ENCODE measurements around the gene GRIK4.

GRIK4 gene

GRCh38 chr11:120751550-120751949, 240.0 kb downstream of the GRIK4 start:
- no peaks in the 10 kb centered on the region for H3F3A ChIP-seq (ENCODE audit: low read depth)
- no peaks in the 10 kb centered on the region for H3K27me3 ChIP-seq (ENCODE audit: insufficient read depth, low read length, poor library complexity, severe bottlenecking)
- no peaks in the 10 kb centered on the region for H3K9me3 ChIP-seq (ENCODE audit: insufficient read depth, low read depth, low read length)
- no peak overlapping the region for H3K4me2 ChIP-seq (ENCODE audit: low read depth, low read length, poor library complexity, severe bottlenecking)
- no peak overlapping the region for H3K4me3 ChIP-seq (ENCODE audit: low read length, poor library complexity, severe bottlenecking)
- TF ChIP-seq EZH2phosphoT487 (IDR thresholded peaks at IDR 0.05; ENCODE audit: borderline replicate concordance) (no peak), CTCF (conservative IDR thresholded peaks at IDR 0.05; ENCODE audit: low read length) (no peak)
- no peak overlapping the region for H3K9ac ChIP-seq (ENCODE audit: low read depth, low read length, poor library complexity, severe bottlenecking)
- no peaks in the 10 kb centered on the region for H4K20me1 ChIP-seq (ENCODE audit: insufficient read depth, low read length, poor library complexity, severe bottlenecking)
- no peaks in the 10 kb centered on the region for H3K9me2 ChIP-seq (replicated peaks; ENCODE audit: low read depth, low read length)
- no peaks in the 10 kb centered on the region for H3K79me2 ChIP-seq (ENCODE audit: insufficient read depth, low read length)
- H2AFZ ChIP-seq (ENCODE audit: low read length): no peak overlapping the region
- no peaks in the 10 kb centered on the region for H3K36me3 ChIP-seq (ENCODE audit: insufficient read depth, low read length)
- no peaks in the 10 kb centered on the region for H3K4me1 ChIP-seq (ENCODE audit: insufficient read depth, low read length, poor library complexity, severe bottlenecking)

DNA sequence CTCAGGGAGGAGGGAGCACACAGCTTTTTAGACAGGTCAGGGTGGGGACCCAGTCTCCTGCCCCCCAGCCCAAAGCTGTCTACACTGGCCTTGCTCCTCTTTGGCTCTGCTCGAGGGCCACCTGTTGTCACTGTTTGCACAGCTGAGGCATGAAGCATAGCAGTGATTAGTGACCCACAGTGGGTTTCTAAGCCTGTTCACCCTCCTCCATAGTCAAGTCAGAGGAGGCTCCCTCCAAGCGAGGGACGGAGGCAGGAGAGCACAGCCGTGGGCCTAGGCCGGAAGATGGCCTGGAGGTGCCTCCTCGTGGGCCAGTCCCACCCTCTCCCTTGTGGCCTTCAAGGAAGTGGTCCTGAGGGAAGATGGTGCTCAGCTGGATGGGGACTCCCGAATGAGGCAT, 241.1 kb downstream of the GRIK4 start:
- H3K36me3 ChIP-seq (ENCODE audit: insufficient read depth, low read length): no peaks in the 10 kb centered on the region
- H4K20me1 ChIP-seq (ENCODE audit: insufficient read depth, low read length, poor library complexity, severe bottlenecking): no peaks in the 10 kb centered on the region
- no peaks in the 10 kb centered on the region for H3F3A ChIP-seq (ENCODE audit: low read depth)
- no peak overlapping the region for H3K9ac ChIP-seq (ENCODE audit: low read depth, low read length, poor library complexity, severe bottlenecking)
- no peak overlapping the region for H3K4me2 ChIP-seq (ENCODE audit: low read depth, low read length, poor library complexity, severe bottlenecking)
- no peak for TF ChIP-seq CTCF (conservative IDR thresholded peaks at IDR 0.05; ENCODE audit: low read length)
- TF ChIP-seq EZH2phosphoT487 (IDR thresholded peaks at IDR 0.05; ENCODE audit: borderline replicate concordance): no peak
- H3K27me3 ChIP-seq (ENCODE audit: insufficient read depth, low read length, poor library complexity, severe bottlenecking): no peaks in the 10 kb centered on the region
- H3K9me3 ChIP-seq (ENCODE audit: insufficient read depth, low read depth, low read length): no peaks in the 10 kb centered on the region
- no peaks in the 10 kb centered on the region for H3K4me1 ChIP-seq (ENCODE audit: insufficient read depth, low read length, poor library complexity, severe bottlenecking)
- no peak overlapping the region for H2AFZ ChIP-seq (ENCODE audit: low read length)
- no peaks in the 10 kb centered on the region for H3K9me2 ChIP-seq (replicated peaks; ENCODE audit: low read depth, low read length)
- no peaks in the 10 kb centered on the region for H3K79me2 ChIP-seq (ENCODE audit: insufficient read depth, low read length)
- no peak overlapping the region for H3K4me3 ChIP-seq (ENCODE audit: low read length, poor library complexity, severe bottlenecking)

GRCh38 chr11:120756931-120757330, 245.4 kb downstream of the GRIK4 start:
- Histone ChIP-seq H2AFZ (ENCODE audit: low read length) (no peak overlapping the region), H3K36me3 (ENCODE audit: insufficient read depth, low read length) (no peaks in the 10 kb centered on the region), H3K4me3 (ENCODE audit: low read length, poor library complexity, severe bottlenecking) (no peak overlapping the region), H3K79me2 (ENCODE audit: insufficient read depth, low read length) (no peaks in the 10 kb centered on the region), H3F3A (ENCODE audit: low read depth) (no peaks in the 10 kb centered on the region), H3K9me2 (replicated peaks; ENCODE audit: low read depth, low read length) (no peaks in the 10 kb centered on the region), H3K27me3 (ENCODE audit: insufficient read depth, low read length, poor library complexity, severe bottlenecking) (no peaks in the 10 kb centered on the region), H3K9me3 (ENCODE audit: insufficient read depth, low read depth, low read length) (no peaks in the 10 kb centered on the region), H3K9ac (ENCODE audit: low read depth, low read length, poor library complexity, severe bottlenecking) (no peak overlapping the region), H4K20me1 (ENCODE audit: insufficient read depth, low read length, poor library complexity, severe bottlenecking) (no peaks in the 10 kb centered on the region), H3K4me1 (ENCODE audit: insufficient read depth, low read length, poor library complexity, severe bottlenecking) (no peaks in the 10 kb centered on the region), H3K4me2 (ENCODE audit: low read depth, low read length, poor library complexity, severe bottlenecking) (no peak overlapping the region)
- TF ChIP-seq EZH2phosphoT487 (IDR thresholded peaks at IDR 0.05; ENCODE audit: borderline replicate concordance): no peak
- TF ChIP-seq CTCF (conservative IDR thresholded peaks at IDR 0.05; ENCODE audit: low read length): no peak
